Measurements from ENCODE around the gene MAPK12.

GRCh38 chr22:50219800-50220602, 41.5 kb downstream of the MAPK12 start:
- no peak for TF ChIP-seq POLR2A (IDR thresholded peaks at IDR 0.05)
- no peak for TF ChIP-seq CTCF (IDR thresholded peaks at IDR 0.05)

All from Peyer's patch (tissue), 4 donors.